Upper lobe of left lung (tissue), 6 donors: Measurements from ENCODE around the gene PDE1C. TPM values are rescaled to one million over a fixed set of nuclear protein-coding genes. Genes with fewer than 3 reads are reported as not detected.

ENCODE experiments used
- ATAC-seq, 2 donors: fragments of 200-7000 bp; cut with Tn5 transposase; one replicate each; pipeline ENCODE4 v1.9.1; 2022; ENCODE audit warnings: mild to moderate bottlenecking in 2 of 2, moderate library complexity in 2 of 2; ENCODE audit not compliant: low FRiP score in 2 of 2
- DNase-seq, 2 donors: peaks; one replicate each; pipeline ENCODE4 v3.0.0-alpha.2; 2019 to 2020
- H3K27ac ChIP-seq, 4 donors: fragments of 200-600 bp; sonication (generic); one replicate each; pipeline ENCODE4 v1.5.1; 2016 to 2019
- H3K27me3 ChIP-seq, 4 donors: fragments of 200-600 bp; sonication (generic); one replicate each; pipeline ENCODE4 v1.5.1; 2017 to 2019
- H3K36me3 ChIP-seq, 4 donors: fragments of 200-600 bp; sonication (generic); one replicate each; pipeline ENCODE4 v1.5.1; 2016 to 2019
- H3K4me1 ChIP-seq, 4 donors: fragments of 200-600 bp; sonication (generic); one replicate each; pipeline ENCODE4 v1.5.1; 2018 to 2019
- H3K4me3 ChIP-seq, 4 donors: fragments of 200-600 bp; sonication (generic); one replicate each; pipeline ENCODE4 v1.5.1; 2017 to 2019; ENCODE audit warnings: mild to moderate bottlenecking in 2 of 4, moderate library complexity in 1 of 4
- H3K9me3 ChIP-seq, 4 donors: fragments of 200-600 bp; sonication (generic); one replicate each; pipeline ENCODE4 v1.5.1; 2018 to 2019
- CTCF ChIP-seq, 6 experiments: fragments of 450-650 bp in 4 of 6; fragments of 200-600 bp in 2 of 6; sonication (generic) in 2 of 6; IDR thresholded peaks; one replicate each; pipeline ENCODE4 v1.5.1; 2016 to 2019; ENCODE audit warnings: antibody characterized with exemption in 6 of 6
- EP300 ChIP-seq, 4 donors: sonication (generic); formaldehyde crosslinking; IDR thresholded peaks; one replicate each; pipeline ENCODE4 v1.5.1; 2017; ENCODE audit warnings: antibody characterized with exemption in 4 of 4, control low read depth in 2 of 4
- POLR2A ChIP-seq, 4 donors: fragments of 450-650 bp; IDR thresholded peaks; one replicate each; pipeline ENCODE4 v1.5.1; 2016 to 2017; ENCODE audit warnings: antibody characterized with exemption in 4 of 4, mild to moderate bottlenecking in 2 of 4
- POLR2AphosphoS5 ChIP-seq, 2 donors: sonication (generic); formaldehyde crosslinking; IDR thresholded peaks; one replicate each; pipeline ENCODE4 v1.5.1; 2017; ENCODE audit warnings: antibody characterized with exemption in 2 of 2
- WGBS, 2 donors: methylation state at CpG; one replicate each; pipeline ENCODE4 v1.1.5; 2017 to 2018; 5-methylcytosine and 5-hydroxymethylcytosine counted together
- total RNA-seq, 6 donors: library from RNA; depleted of rRNA in 4 of 6; stranded (reverse); fragments of >200 nt in 4 of 6; gene quantifications; one replicate each; pipeline versions ENCODE4 v1.1.0 to v1.2.1, GENCODE V29; 2016 to 2021
- donor health status: DM: no; HTN: no; CAD: no; lungs with moderate emphysema.
- donor health status: DM: no; HTN: yes; CAD: no; lungs with severe emphysema.

PDE1C gene
- total RNA-seq, 6 donors from 2014 or later = 5.6 to 38.8 (median 11.3) TPM

GRCh38 chr7:32048970-32049491 lies 21.2 kb downstream of the PDE1C start:
- ATAC-seq = no peak
- WGBS, 2 donors = 17% methylated on average over 3 of the region's 3 CpGs
- Histone ChIP-seq H3K27ac (no peak overlapping the region), H3K36me3 (no peaks in the 10 kb centered on the region), H3K9me3 (no peaks in the 10 kb centered on the region), H3K27me3 (no peaks in the 10 kb centered on the region), H3K4me1 (no peaks in the 10 kb centered on the region), H3K4me3 (no peak overlapping the region)
- no peak for DNase-seq
- TF ChIP-seq EP300 (IDR thresholded peaks at IDR 0.05) = no peak
- TF ChIP-seq CTCF (IDR thresholded peaks at IDR 0.05) = no peak
- no peak for TF ChIP-seq POLR2AphosphoS5 (IDR thresholded peaks at IDR 0.05)
- no peak for TF ChIP-seq POLR2A (IDR thresholded peaks at IDR 0.05)

GRCh38 chr7:32047801-32048200 lies 22.4 kb downstream of the PDE1C start:
- ATAC-seq = no peak
- no peaks in the 10 kb centered on the region for H3K36me3 ChIP-seq

GRCh38 chr7:32047075-32047474 lies 23.1 kb downstream of the PDE1C start:
- Histone ChIP-seq H3K4me1 (no peaks in the 10 kb centered on the region), H3K36me3 (no peaks in the 10 kb centered on the region), H3K9me3 (no peaks in the 10 kb centered on the region), H3K4me3 (no peak overlapping the region), H3K27me3 (no peaks in the 10 kb centered on the region), H3K27ac (no peak overlapping the region)
- ATAC-seq (no peak), DNase-seq (no peak)
- TF ChIP-seq POLR2A (IDR thresholded peaks at IDR 0.05) (no peak), EP300 (IDR thresholded peaks at IDR 0.05) (no peak), POLR2AphosphoS5 (IDR thresholded peaks at IDR 0.05) (no peak), CTCF (IDR thresholded peaks at IDR 0.05) (no peak)
- WGBS, 2 donors = 72 to 78% methylated on average over 3 of the region's 3 CpGs

More at GRCh38 chr7:32047801-32048200, 22.4 kb downstream of the PDE1C start:
- Histone ChIP-seq H3K27ac (no peak overlapping the region), H3K27me3 (no peaks in the 10 kb centered on the region), H3K4me3 (no peak overlapping the region), H3K9me3 (no peaks in the 10 kb centered on the region), H3K4me1 (no peaks in the 10 kb centered on the region)
- DNase-seq = no peak
- TF ChIP-seq EP300 (IDR thresholded peaks at IDR 0.05) = no peak
- TF ChIP-seq CTCF (IDR thresholded peaks at IDR 0.05) = no peak
- no peak for TF ChIP-seq POLR2AphosphoS5 (IDR thresholded peaks at IDR 0.05)
- no peak for TF ChIP-seq POLR2A (IDR thresholded peaks at IDR 0.05)

- DNase-seq = no peak
- Histone ChIP-seq H3K4me3 (no peak overlapping the region), H3K4me1 (no peaks in the 10 kb centered on the region), H3K27me3 (no peaks in the 10 kb centered on the region), H3K27ac (no peak overlapping the region), H3K36me3 (no peaks in the 10 kb centered on the region), H3K9me3 (no peaks in the 10 kb centered on the region)
- ATAC-seq = no peak
- TF ChIP-seq EP300 (IDR thresholded peaks at IDR 0.05) (no peak), POLR2AphosphoS5 (IDR thresholded peaks at IDR 0.05) (no peak), POLR2A (IDR thresholded peaks at IDR 0.05) (no peak), CTCF (IDR thresholded peaks at IDR 0.05) (no peak)
Measured at GRCh38 chr7:32045228-32045627, 25.0 kb downstream of the PDE1C start.

GRCh38 chr7:32044739-32045138 lies 25.5 kb downstream of the PDE1C start:
- H3K27me3 ChIP-seq = no peaks in the 10 kb centered on the region
- WGBS, 2 donors = 75 to 84% methylated on average over 3 of the region's 3 CpGs
- TF ChIP-seq POLR2AphosphoS5 (IDR thresholded peaks at IDR 0.05) = no peak
- no peak for TF ChIP-seq POLR2A (IDR thresholded peaks at IDR 0.05)
- TF ChIP-seq EP300 (IDR thresholded peaks at IDR 0.05) = no peak
- TF ChIP-seq CTCF (IDR thresholded peaks at IDR 0.05) = no peak

More at GRCh38 chr7:32044739-32045138, 25.5 kb downstream of the PDE1C start:
- no peak for DNase-seq
- Histone ChIP-seq H3K4me3 (no peak overlapping the region), H3K27ac (no peak overlapping the region), H3K9me3 (no peaks in the 10 kb centered on the region), H3K4me1 (no peaks in the 10 kb centered on the region), H3K36me3 (no peaks in the 10 kb centered on the region)
- ATAC-seq = no peak
